PC-9 (cell line): ENCODE results near the gene ZNF407.

ENCODE experiments used
- EZH2 ChIP-seq: fragments of 200-600 bp; sonication (generic); IDR thresholded peaks from 2 replicates; pipeline ENCODE4 v1.8.0; 2017; ENCODE audit warnings: antibody characterized with exemption, low read depth
- TF ChIP-seq, protein P1 (sequence below): fragments of 200-600 bp; sonication (generic); conservative IDR thresholded peaks from 2 replicates; pipeline ENCODE4 v1.6.1; 2017; ENCODE audit warnings: mixed run types, antibody characterized with exemption, mild to moderate bottlenecking, moderate library complexity

DNA sequence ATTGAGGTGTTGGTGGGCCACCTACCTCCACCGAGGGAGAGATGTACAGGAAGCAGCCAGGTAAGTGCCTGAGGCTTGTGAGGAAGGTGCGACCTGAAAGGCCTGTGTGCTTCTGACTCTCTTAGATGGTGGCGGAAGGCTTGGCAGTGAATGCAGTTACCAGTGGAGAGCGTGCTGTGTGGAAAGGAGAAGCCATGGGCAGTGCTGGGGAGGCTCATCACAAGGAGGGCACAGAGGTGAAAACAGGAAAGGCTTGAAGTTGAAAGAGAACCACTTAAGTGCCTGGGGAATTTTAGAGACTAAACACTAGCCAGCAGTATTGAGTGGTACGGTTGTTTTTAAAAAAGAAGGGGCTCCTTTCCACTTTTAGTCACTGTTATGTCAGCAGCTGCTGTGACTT lies 130.9 kb downstream of the ZNF407 start:
- no peak for TF ChIP-seq EZH2
- TF ChIP-seq, protein P1, sequence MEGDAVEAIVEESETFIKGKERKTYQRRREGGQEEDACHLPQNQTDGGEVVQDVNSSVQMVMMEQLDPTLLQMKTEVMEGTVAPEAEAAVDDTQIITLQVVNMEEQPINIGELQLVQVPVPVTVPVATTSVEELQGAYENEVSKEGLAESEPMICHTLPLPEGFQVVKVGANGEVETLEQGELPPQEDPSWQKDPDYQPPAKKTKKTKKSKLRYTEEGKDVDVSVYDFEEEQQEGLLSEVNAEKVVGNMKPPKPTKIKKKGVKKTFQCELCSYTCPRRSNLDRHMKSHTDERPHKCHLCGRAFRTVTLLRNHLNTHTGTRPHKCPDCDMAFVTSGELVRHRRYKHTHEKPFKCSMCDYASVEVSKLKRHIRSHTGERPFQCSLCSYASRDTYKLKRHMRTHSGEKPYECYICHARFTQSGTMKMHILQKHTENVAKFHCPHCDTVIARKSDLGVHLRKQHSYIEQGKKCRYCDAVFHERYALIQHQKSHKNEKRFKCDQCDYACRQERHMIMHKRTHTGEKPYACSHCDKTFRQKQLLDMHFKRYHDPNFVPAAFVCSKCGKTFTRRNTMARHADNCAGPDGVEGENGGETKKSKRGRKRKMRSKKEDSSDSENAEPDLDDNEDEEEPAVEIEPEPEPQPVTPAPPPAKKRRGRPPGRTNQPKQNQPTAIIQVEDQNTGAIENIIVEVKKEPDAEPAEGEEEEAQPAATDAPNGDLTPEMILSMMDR, result no peak
